ENCODE results near the gene RAB4A.

GRCh38 chr1:229344139-229344538 is 73.2 kb downstream of the RAB4A start:
- TF ChIP-seq CTCF (IDR thresholded peaks at IDR 0.05; ENCODE audit: insufficient read depth, low read length, poor library complexity, severe bottlenecking) (no peak), EZH2phosphoT487 (conservative IDR thresholded peaks at IDR 0.05; ENCODE audit: low read length) (no peak)

Measured in SU-DHL-6 (cell line).